ENCODE results near the gene UAP1L1.

DNA sequence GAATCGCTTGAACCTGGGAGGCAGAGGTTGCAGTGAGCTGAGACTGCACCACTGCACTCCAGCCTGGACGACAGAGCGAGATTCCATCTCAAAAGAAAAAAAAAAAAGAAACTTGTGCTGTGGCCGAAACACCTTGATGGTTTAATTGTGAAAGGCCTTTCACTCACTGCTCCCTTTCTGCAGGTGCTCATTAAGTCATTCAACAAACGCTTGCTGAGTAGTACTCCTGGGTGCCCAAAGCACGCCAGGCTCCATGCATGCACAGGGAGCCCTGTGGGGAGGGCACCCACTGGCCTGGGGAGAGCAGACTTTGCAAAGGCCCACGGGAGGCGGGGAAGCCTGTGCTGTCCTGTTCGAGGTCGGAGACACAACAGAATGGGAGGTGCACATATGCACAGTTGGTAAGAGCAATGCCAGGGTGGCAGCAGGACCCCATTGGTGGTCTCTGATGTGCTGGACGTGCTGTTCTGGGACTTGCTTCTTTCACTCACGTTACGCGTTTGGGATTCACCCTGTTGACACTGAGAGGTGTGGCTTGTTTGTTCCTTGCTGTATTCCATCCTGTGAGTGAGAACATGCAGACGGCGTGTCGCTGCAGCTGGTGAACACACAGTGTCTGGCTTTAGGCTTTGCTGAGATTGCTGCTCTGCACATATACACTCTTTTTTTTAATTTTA lies 20.4 kb upstream of the UAP1L1 start:
- TF ChIP-seq POLR2A (IDR thresholded peaks at IDR 0.05): no peak
- TF ChIP-seq, protein P1, sequence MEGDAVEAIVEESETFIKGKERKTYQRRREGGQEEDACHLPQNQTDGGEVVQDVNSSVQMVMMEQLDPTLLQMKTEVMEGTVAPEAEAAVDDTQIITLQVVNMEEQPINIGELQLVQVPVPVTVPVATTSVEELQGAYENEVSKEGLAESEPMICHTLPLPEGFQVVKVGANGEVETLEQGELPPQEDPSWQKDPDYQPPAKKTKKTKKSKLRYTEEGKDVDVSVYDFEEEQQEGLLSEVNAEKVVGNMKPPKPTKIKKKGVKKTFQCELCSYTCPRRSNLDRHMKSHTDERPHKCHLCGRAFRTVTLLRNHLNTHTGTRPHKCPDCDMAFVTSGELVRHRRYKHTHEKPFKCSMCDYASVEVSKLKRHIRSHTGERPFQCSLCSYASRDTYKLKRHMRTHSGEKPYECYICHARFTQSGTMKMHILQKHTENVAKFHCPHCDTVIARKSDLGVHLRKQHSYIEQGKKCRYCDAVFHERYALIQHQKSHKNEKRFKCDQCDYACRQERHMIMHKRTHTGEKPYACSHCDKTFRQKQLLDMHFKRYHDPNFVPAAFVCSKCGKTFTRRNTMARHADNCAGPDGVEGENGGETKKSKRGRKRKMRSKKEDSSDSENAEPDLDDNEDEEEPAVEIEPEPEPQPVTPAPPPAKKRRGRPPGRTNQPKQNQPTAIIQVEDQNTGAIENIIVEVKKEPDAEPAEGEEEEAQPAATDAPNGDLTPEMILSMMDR (IDR thresholded peaks at IDR 0.05): no peak

Data from testis (tissue), 2 donors.